ENCODE results near the gene LOXL1. TPM values are rescaled to one million over a fixed set of nuclear protein-coding genes. Genes with fewer than 3 reads are reported as not detected.

The LOXL1 gene
- total RNA-seq, 1 experiment from 2014 or later = 4.9 TPM

DNA sequence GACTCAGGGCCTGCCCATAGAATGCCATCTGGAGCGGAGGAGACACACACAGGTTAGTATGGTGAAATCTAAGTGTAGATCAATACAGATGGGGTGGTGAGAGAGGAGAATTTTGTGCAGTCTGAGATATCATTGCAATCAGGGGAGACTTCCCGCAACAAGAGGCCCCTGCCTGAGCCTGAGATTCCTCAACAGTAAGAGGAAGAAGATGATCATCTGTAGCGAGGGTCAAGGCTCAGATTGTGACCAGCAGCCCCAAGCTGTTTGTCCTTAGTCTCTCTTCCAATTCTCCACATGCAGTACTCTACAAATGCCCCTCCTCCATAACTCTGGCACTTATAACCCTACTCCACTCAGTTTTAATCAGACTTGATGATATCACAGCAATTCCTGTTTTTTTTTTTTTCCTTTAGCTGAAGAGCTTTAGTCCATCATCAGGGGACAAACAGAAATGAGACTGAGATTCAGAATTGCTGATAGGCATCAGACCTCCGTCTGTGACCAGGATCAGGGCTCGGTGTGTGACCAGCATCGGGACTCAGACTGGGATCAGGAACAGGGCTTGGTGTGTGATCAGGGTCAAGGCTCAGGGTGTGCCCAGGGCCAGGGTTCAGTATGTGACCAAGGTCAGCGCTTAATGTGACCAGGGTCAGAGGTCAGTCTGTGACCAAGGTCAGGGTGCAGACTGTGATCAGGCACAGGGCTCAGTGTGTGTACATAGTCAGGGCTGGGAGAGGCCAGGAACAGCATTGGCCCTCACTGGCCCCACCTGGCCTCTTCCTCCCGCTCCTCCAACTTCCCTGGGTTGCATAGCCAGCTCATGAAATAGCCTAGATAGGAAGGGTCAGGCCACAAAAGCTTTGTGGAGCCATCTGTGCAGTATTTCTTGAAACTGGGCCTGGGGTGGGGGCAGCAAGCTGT, 14.1 kb downstream of the LOXL1 start:
- DNase-seq (ENCODE audit: unreplicated experiment) = no peak
- Mint-ChIP-seq H3K36me3 (ENCODE audit: insufficient read depth, unreplicated experiment) (no peaks in the 10 kb centered on the region), H3K27ac (ENCODE audit: low read depth, unreplicated experiment) (no peak overlapping the region), H3K4me3 (ENCODE audit: unreplicated experiment) (no peak overlapping the region), H3K4me1 (ENCODE audit: insufficient read depth, unreplicated experiment) (peaks cover 22% of the 10 kb centered on the region), H3K27me3 (ENCODE audit: insufficient read depth, unreplicated experiment) (no peaks in the 10 kb centered on the region), H3K9me3 (ENCODE audit: unreplicated experiment) (no peaks in the 10 kb centered on the region)
- TF ChIP-seq, protein P1, sequence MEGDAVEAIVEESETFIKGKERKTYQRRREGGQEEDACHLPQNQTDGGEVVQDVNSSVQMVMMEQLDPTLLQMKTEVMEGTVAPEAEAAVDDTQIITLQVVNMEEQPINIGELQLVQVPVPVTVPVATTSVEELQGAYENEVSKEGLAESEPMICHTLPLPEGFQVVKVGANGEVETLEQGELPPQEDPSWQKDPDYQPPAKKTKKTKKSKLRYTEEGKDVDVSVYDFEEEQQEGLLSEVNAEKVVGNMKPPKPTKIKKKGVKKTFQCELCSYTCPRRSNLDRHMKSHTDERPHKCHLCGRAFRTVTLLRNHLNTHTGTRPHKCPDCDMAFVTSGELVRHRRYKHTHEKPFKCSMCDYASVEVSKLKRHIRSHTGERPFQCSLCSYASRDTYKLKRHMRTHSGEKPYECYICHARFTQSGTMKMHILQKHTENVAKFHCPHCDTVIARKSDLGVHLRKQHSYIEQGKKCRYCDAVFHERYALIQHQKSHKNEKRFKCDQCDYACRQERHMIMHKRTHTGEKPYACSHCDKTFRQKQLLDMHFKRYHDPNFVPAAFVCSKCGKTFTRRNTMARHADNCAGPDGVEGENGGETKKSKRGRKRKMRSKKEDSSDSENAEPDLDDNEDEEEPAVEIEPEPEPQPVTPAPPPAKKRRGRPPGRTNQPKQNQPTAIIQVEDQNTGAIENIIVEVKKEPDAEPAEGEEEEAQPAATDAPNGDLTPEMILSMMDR (IDR thresholded peaks at IDR 0.05; ENCODE audit: unreplicated experiment) = no peak
- intact Hi-C loops (cut with micrococcal nuclease) = no loop called here
- POLR2A ChIA-PET = interaction anchor here (0.6 kb wide), 1 partner anchor 12 kb away, joined by 3 read pairs; no protein-coding TSS in a partner anchor
- CTCF ChIA-PET = interaction anchor here (0.6 to 0.7 kb wide), 2 partner anchors 38 to 381 kb away, joined by 4 to 5 read pairs; no protein-coding TSS in a partner anchor
- no TSS peak for BruUV-seq (replicated peaks)

DNA sequence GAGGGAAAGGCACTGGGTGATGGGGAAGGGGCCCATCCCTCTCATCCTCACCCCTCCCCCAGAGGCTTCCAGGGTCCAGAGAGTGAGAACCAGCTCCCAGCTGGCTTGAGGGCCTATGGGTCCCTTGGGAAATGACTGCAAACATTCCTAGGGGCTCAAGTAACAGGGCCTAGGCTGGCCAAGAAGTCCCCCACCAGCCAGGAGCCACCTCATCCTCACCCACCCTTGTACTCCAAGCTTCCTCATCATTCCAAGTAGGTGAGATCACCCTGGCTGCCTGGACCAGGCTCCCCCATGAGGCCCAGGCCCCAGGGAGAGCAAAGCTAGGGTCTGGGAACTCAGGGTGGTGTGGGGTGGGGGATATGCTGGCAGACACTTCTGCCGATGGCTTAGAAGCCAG, 14.8 kb downstream of the LOXL1 start:
- Mint-ChIP-seq H3K4me3 (ENCODE audit: unreplicated experiment) (no peak overlapping the region), H3K4me1 (ENCODE audit: insufficient read depth, unreplicated experiment) (peaks cover 16% of the 10 kb centered on the region), H3K9me3 (ENCODE audit: unreplicated experiment) (no peaks in the 10 kb centered on the region), H3K27me3 (ENCODE audit: insufficient read depth, unreplicated experiment) (no peaks in the 10 kb centered on the region), H3K36me3 (ENCODE audit: insufficient read depth, unreplicated experiment) (no peaks in the 10 kb centered on the region), H3K27ac (ENCODE audit: low read depth, unreplicated experiment) (no peak overlapping the region)
- intact Hi-C loops (cut with micrococcal nuclease) = no loop called here
- BruUV-seq (replicated peaks) = no TSS peak
- POLR2A ChIA-PET = interaction anchor here (0.6 kb wide), 1 partner anchor 13 kb away, joined by 3 read pairs; no protein-coding TSS in a partner anchor
- CTCF ChIA-PET = no interaction called here
- TF ChIP-seq, protein P1 (IDR thresholded peaks at IDR 0.05; ENCODE audit: unreplicated experiment) = no peak
- peak; percentile 18 for DNase-seq (ENCODE audit: unreplicated experiment)

DNA sequence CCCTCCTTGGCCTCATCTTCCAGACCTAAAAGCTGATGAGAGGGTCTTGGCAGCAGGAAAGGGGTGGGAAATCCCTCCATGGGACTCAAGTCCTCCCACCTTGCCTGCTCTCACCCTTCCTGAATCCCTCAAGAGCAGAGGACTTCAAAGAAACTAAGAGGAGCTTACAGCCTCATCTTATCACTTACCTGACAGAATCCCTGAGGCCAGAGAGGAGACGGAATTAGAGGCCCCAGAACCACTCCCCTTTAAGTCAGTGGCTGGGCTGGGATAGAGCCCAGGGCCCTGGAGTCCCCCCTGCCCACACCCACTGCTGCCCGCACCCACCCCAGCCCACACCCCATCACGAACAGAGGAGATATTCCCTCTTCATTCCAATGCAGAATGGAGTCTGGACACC, 15.2 kb downstream of the LOXL1 start:
- no peak for DNase-seq (ENCODE audit: unreplicated experiment)
- Mint-ChIP-seq H3K4me3 (ENCODE audit: unreplicated experiment) (no peak overlapping the region), H3K4me1 (ENCODE audit: insufficient read depth, unreplicated experiment) (peaks cover 13% of the 10 kb centered on the region), H3K27ac (ENCODE audit: low read depth, unreplicated experiment) (no peak overlapping the region), H3K27me3 (ENCODE audit: insufficient read depth, unreplicated experiment) (no peaks in the 10 kb centered on the region), H3K36me3 (ENCODE audit: insufficient read depth, unreplicated experiment) (no peaks in the 10 kb centered on the region), H3K9me3 (ENCODE audit: unreplicated experiment) (no peaks in the 10 kb centered on the region)
- TF ChIP-seq, protein P1 (IDR thresholded peaks at IDR 0.05; ENCODE audit: unreplicated experiment) = no peak
- CTCF ChIA-PET = no interaction called here
- POLR2A ChIA-PET = no interaction called here
- intact Hi-C loops (cut with micrococcal nuclease) = no loop called here
- BruUV-seq (replicated peaks) = no TSS peak

DNA sequence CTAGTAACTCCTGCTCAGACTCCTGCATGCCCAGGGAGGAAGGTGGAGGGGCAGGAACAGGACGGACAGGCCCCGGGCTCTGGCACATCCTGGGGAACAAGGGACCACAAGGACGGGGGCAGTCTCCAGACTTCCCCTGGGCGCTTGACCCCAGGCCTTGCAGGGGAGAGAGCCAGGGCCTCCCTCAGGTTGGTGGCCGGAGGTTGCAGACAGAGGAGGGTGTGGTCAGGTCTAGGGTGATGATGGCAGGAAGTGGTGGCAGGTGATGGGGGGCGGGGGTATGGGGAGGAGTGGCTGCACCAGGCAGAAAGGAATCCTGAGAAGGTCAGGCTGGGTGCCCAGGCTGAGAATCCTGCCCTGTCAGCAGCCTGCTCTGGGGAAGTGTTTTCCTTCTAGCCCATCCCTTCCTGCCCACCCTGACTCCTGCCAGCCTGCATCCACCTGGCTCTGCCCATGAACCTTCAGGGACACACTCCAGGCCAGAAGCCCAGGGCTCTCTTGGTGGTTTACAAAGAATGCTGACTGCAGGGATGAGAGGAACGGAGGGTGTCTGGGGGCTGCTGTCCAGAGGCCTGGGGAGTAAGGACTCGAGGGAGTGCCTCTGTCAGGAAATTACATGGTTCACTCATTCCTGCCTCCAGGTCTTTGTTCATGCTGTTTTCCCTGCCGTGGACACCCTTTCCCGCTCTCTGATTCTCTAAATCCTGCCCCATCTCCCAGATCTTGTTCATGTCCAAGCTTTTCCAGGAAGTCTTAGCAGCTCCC, 15.8 kb downstream of the LOXL1 start:
- Mint-ChIP-seq H3K27me3 (ENCODE audit: insufficient read depth, unreplicated experiment) (no peaks in the 10 kb centered on the region), H3K4me1 (ENCODE audit: insufficient read depth, unreplicated experiment) (peaks cover 10% of the 10 kb centered on the region), H3K4me3 (ENCODE audit: unreplicated experiment) (no peak overlapping the region), H3K27ac (ENCODE audit: low read depth, unreplicated experiment) (no peak overlapping the region), H3K36me3 (ENCODE audit: insufficient read depth, unreplicated experiment) (no peaks in the 10 kb centered on the region), H3K9me3 (ENCODE audit: unreplicated experiment) (no peaks in the 10 kb centered on the region)
- no peak for DNase-seq (ENCODE audit: unreplicated experiment)
- TF ChIP-seq, protein P1 (IDR thresholded peaks at IDR 0.05; ENCODE audit: unreplicated experiment) = no peak
- ChIA-PET CTCF (no interaction called here), POLR2A (no interaction called here)
- no TSS peak for BruUV-seq (replicated peaks)
- intact Hi-C loops (cut with micrococcal nuclease) = no loop called here
